GM19043 (cell line): ENCODE data around the gene ISCA1.
"Not testable (repeated sequence)": the region's sequence is repeated elsewhere in the genome, so short reads cannot be mapped to it uniquely, and the experiment has no call there.

ENCODE experiments used
- ATAC-seq: cut with Tn5 transposase; IDR thresholded peaks from one replicate; pipeline ENCODE4 v1.9.1; 2021; ENCODE audit warnings: low read depth; ENCODE audit not compliant: unreplicated experiment

The ISCA1 gene

GRCh38 chr9:86282077-86282978 is at the start of gene ISCA1:
Gene ISCA1 (minus strand): TSS chr9:86282538. CDS start chr9:86282458, 80 bp downstream.
- peak; percentile 74 for ATAC-seq

- ATAC-seq, result no peak
These were observed 47.8 kb upstream of the ISCA1 start for GRCh38 chr9:86330186-86330585.

GRCh38 chr9:86329649-86330048 is 47.3 kb upstream of the ISCA1 start:
- ATAC-seq, result no peak

- no peak for ATAC-seq
These were observed 45.8 kb upstream of the ISCA1 start for GRCh38 chr9:86328156-86328555.

GRCh38 chr9:86326536-86326935 is 44.2 kb upstream of the ISCA1 start:
- no peak for ATAC-seq

GRCh38 chr9:86324901-86325300 is 42.6 kb upstream of the ISCA1 start:
- ATAC-seq, result no peak

- no peak for ATAC-seq
These were observed 42.0 kb upstream of the ISCA1 start for GRCh38 chr9:86324308-86324707.

GRCh38 chr9:86322973-86323644 is 40.8 kb upstream of the ISCA1 start:
- no peak for ATAC-seq

GRCh38 chr9:86321373-86321772 is 39.0 kb upstream of the ISCA1 start:
- no peak for ATAC-seq

- ATAC-seq, result no peak
These were observed 35.8 kb upstream of the ISCA1 start for GRCh38 chr9:86318187-86318586.

- no peak for ATAC-seq
These were observed 32.7 kb upstream of the ISCA1 start for GRCh38 chr9:86315078-86315477.

- ATAC-seq, result not testable (repeated sequence)
These were observed 30.6 kb upstream of the ISCA1 start for GRCh38 chr9:86312959-86313358.

GRCh38 chr9:86308687-86309086 is 26.3 kb upstream of the ISCA1 start:
- no peak for ATAC-seq

GRCh38 chr9:86304236-86304730 is 21.9 kb upstream of the ISCA1 start:
- no peak for ATAC-seq

- ATAC-seq, result no peak
These were observed 21.1 kb upstream of the ISCA1 start for GRCh38 chr9:86303316-86303975.

GRCh38 chr9:86301686-86302085 is 19.3 kb upstream of the ISCA1 start:
- no peak for ATAC-seq

GRCh38 chr9:86300701-86301100 is 18.4 kb upstream of the ISCA1 start:
- ATAC-seq, result no peak

- ATAC-seq, result no peak
These were observed 16.5 kb upstream of the ISCA1 start for GRCh38 chr9:86298873-86299272.

- ATAC-seq, result not testable (repeated sequence)
These were observed 8.0 kb upstream of the ISCA1 start for GRCh38 chr9:86290341-86290740.

- no peak for ATAC-seq
These were observed 6.3 kb upstream of the ISCA1 start for GRCh38 chr9:86288499-86289198.
